Endothelial cell of umbilical vein (primary cell): ENCODE data around the gene TRAK1. TPM values are rescaled to one million over a fixed set of nuclear protein-coding genes. Genes with fewer than 3 reads are reported as not detected.

Source experiments
- BruUV-seq: library from RNA; stranded (reverse); fragments of 400-500 nt; replicated peaks from 2 replicates; lab custom pipeline; 2021; lab: Mats Ljungman, UMichigan
- CTCF ChIA-PET: fragments of 300-600, 350-600 bp; sonication (Branson Sonifier 250); formaldehyde crosslinking; loops from one replicate; lab custom pipeline; 2021; ENCODE audit warnings: antibody characterized with exemption, inconsistent platforms; lab: Charles Lee
- POLR2A ChIA-PET: fragments of 300-600, 350-600 bp; sonication (Branson Sonifier 250); formaldehyde crosslinking; loops from one replicate; lab custom pipeline; 2021; ENCODE audit warnings: antibody characterized with exemption, inconsistent platforms; lab: Charles Lee
- DNase-seq: peaks from one replicate; pipeline ENCODE4 v3.0.0-alpha.2; 2011; ENCODE audit warnings: low read depth, low spot score
- FAIRE-seq: peaks from 2 replicates; lab custom pipeline; 2011; peaks lifted over from hg19 to GRCh38; lab: Jason Lieb, UNC
- H2AFZ ChIP-seq: 2 replicates; pipeline ENCODE4 v1.6.0; 2012; ENCODE audit warnings: low read depth, low read length, control low read depth, inconsistent platforms
- H3K27ac ChIP-seq: 2 replicates; pipeline ENCODE4 v1.5.1; 2011; ENCODE audit warnings: low read depth, mild to moderate bottlenecking, control low read depth, low read length, moderate library complexity; ENCODE audit not compliant: insufficient read depth
- H3K27me3 ChIP-seq, 2 experiments: 2 replicates each; pipeline versions ENCODE4 v1.6.0 to v1.6.1; 2011; ENCODE audit warnings: low read length in 2 of 2, mixed read lengths in 1 of 2; ENCODE audit not compliant: control insufficient read depth in 2 of 2, insufficient read depth in 2 of 2
- H3K36me3 ChIP-seq, 2 experiments: 2 replicates in 1 of 2; 3 replicates in 1 of 2; pipeline ENCODE4 v1.5.1; 2011; ENCODE audit warnings: low read length in 2 of 2, mild to moderate bottlenecking in 1 of 2, moderate library complexity in 1 of 2; ENCODE audit not compliant: control insufficient read depth in 2 of 2, insufficient read depth in 2 of 2; ENCODE audit errors: extremely low read depth in 1 of 2
- H3K4me1 ChIP-seq: 3 replicates; pipeline ENCODE4 v1.5.1; 2011; ENCODE audit warnings: mild to moderate bottlenecking, low read length; ENCODE audit not compliant: control insufficient read depth, insufficient read depth; ENCODE audit errors: extremely low read depth
- H3K4me2 ChIP-seq: 2 replicates; pipeline ENCODE4 v1.6.1; 2011; ENCODE audit warnings: low read length, control low read depth, mixed read lengths; ENCODE audit not compliant: insufficient read depth
- H3K4me3 ChIP-seq, 3 experiments: fragments of 200-600 bp in 1 of 3; sonication (generic), shearing (Covaris generic) in 1 of 3; replicated peaks in 1 of 3; 2 replicates each; pipeline ENCODE4 v1.5.1; 2011 to 2016; ENCODE audit warnings: control low read depth in 3 of 3, low read length in 3 of 3, mild to moderate bottlenecking in 2 of 3, inconsistent platforms in 1 of 3, low read depth in 1 of 3, moderate library complexity in 1 of 3; ENCODE audit not compliant: insufficient read depth in 1 of 3
- H3K79me2 ChIP-seq: 2 replicates; pipeline ENCODE4 v1.6.0; 2012; ENCODE audit warnings: low read length, inconsistent platforms; ENCODE audit not compliant: control insufficient read depth, insufficient read depth
- H3K9ac ChIP-seq: replicated peaks from 2 replicates; pipeline ENCODE3; 2011; ENCODE audit warnings: low read length, control low read depth; ENCODE audit not compliant: insufficient read depth; ENCODE audit errors: extremely low read depth
- H3K9me1 ChIP-seq: replicated peaks from 3 replicates; pipeline ENCODE4 v1.6.0; 2011; ENCODE audit warnings: mild to moderate bottlenecking, low read length; ENCODE audit not compliant: control insufficient read depth, insufficient read depth; ENCODE audit errors: extremely low read depth
- H3K9me3 ChIP-seq: replicated peaks from 2 replicates; pipeline ENCODE4 v1.5.1; 2012; ENCODE audit warnings: low read length, inconsistent platforms; ENCODE audit not compliant: control insufficient read depth, insufficient read depth
- H4K20me1 ChIP-seq: replicated peaks from 2 replicates; pipeline ENCODE3; 2011; ENCODE audit warnings: mild to moderate bottlenecking, low read length; ENCODE audit not compliant: control insufficient read depth, insufficient read depth; ENCODE audit errors: extremely low read depth
- CTCF ChIP-seq, 2 donors: IDR thresholded peaks; 1 replicate in 1 of 2; 2 replicates in 1 of 2; pipeline ENCODE4 v1.5.1; 2011; ENCODE audit warnings: low read length in 2 of 2, mild to moderate bottlenecking in 2 of 2, moderate library complexity in 2 of 2, control low read depth in 1 of 2, inconsistent platforms in 1 of 2, low read depth in 1 of 2; ENCODE audit not compliant: insufficient read depth in 1 of 2; ENCODE audit errors: extremely low read depth in 1 of 2
- EZH2 ChIP-seq: IDR thresholded peaks from 2 replicates; pipeline ENCODE4 v1.6.1; 2012; ENCODE audit warnings: borderline replicate concordance, low read depth, mild to moderate bottlenecking, moderate library complexity, low read length, inconsistent platforms; ENCODE audit not compliant: severe bottlenecking
- FOS ChIP-seq: IDR thresholded peaks from 2 replicates; pipeline ENCODE4 v1.6.1; 2011; ENCODE audit warnings: mild to moderate bottlenecking, low read length, moderate library complexity, borderline replicate concordance; ENCODE audit not compliant: insufficient read depth
- GATA2 ChIP-seq: IDR thresholded peaks from 2 replicates; pipeline ENCODE4 v1.7.0; 2011; ENCODE audit warnings: low read depth, mild to moderate bottlenecking, moderate library complexity, mixed read lengths, low read length; ENCODE audit not compliant: insufficient read length, insufficient read depth
- JUN ChIP-seq: IDR thresholded peaks from 2 replicates; pipeline ENCODE4 v1.6.1; 2011; ENCODE audit warnings: borderline replicate concordance, low read depth; ENCODE audit not compliant: insufficient read length, insufficient read depth
- MAX ChIP-seq: IDR thresholded peaks from 2 replicates; pipeline ENCODE4 v1.6.1; 2011; ENCODE audit not compliant: insufficient read depth, insufficient read length
- MYC ChIP-seq: IDR thresholded peaks from one replicate; pipeline ENCODE4 v1.6.1; 2011; ENCODE audit warnings: mild to moderate bottlenecking, low read depth, low read length
- POLR2A ChIP-seq: IDR thresholded peaks from 2 replicates; pipeline ENCODE4 v1.6.1; 2012; ENCODE audit warnings: low read depth, mild to moderate bottlenecking, control low read depth, low read length
- POLR2AphosphoS5 ChIP-seq: IDR thresholded peaks from 2 replicates; pipeline ENCODE4 v1.6.1; 2012; ENCODE audit warnings: low read depth, mild to moderate bottlenecking, control low read depth, low read length, moderate library complexity; ENCODE audit not compliant: insufficient read depth
- dilution Hi-C: fragments of 300-500 bp; cut with MboI; formaldehyde crosslinking; loops from one replicate; pipeline ENCODE4 v1.15.0; 2019; ENCODE audit warnings: low sequenced_read_pairs; ENCODE audit not compliant: extremely low pct_ligation_motif_present
- intact Hi-C: fragments of 100-400 bp; cut with micrococcal nuclease; formaldehyde crosslinking; loops from one replicate; pipeline ENCODE4 v1.10.0; 2022
- polyA plus RNA-seq, 4 experiments: library from polyadenylated mRNA; depleted of rRNA in 3 of 4; stranded (reverse) in 3 of 4; unstranded in 1 of 4; fragments of >200 nt; gene quantifications; 2 replicates each; pipeline versions ENCODE4 v1.2.1 to v1.2.3, GENCODE V29; 2011 to 2012; ENCODE audit warnings: missing spikeins in 1 of 4
- total RNA-seq: library from RNA; stranded (reverse); gene quantifications from 2 replicates; pipeline ENCODE4 v1.2.3, GENCODE V29; 2021

The TRAK1 gene
- total and polyA plus RNA-seq, 2 donors (not counting 3 experiments of a cell fraction or from before 2014, with no cell fraction given): 38.5 to 59.6 TPM

- Histone ChIP-seq H3K27me3 (no peaks in the 10 kb centered on the region), H3K9ac (no peak overlapping the region), H3K9me3 (no peaks in the 10 kb centered on the region), H3K36me3 (no peaks in the 10 kb centered on the region), H3K9me1 (no peaks in the 10 kb centered on the region), H2AFZ (no peak overlapping the region), H3K79me2 (peaks cover 15% of the 10 kb centered on the region), H3K4me1 (peaks cover 39% of the 10 kb centered on the region), H3K4me3 (no peak overlapping the region), H3K4me2 (no peak overlapping the region), H4K20me1 (no peaks in the 10 kb centered on the region), H3K27ac (no peak overlapping the region)
- ChIA-PET POLR2A (interaction anchor here (0.6 kb wide), 1 partner anchor 140 kb away, joined by 3 read pairs; the partner anchor contains the start of gene ULK4), CTCF (interaction anchor here (1.0 to 5.8 kb wide), 8 partner anchors 10 to 204 kb away, joined by 3 to 105 read pairs (median 12); partner anchors contain the start of gene TRAK1)
- TSS peak; percentile 74 for BruUV-seq
- DNase-seq (no peak), FAIRE-seq (peak; percentile 72)
- TF ChIP-seq CTCF (IDR thresholded peaks at IDR 0.05; ENCODE audit: extremely low read depth in 1 of 2, insufficient read depth in 1 of 2, low read depth in 1 of 2, low read length in 2 of 2): no peak
- no peak for TF ChIP-seq EZH2
- intact Hi-C loops (loop anchor here (10.0 kb wide), 1 partner anchor 1127 kb away; no protein-coding TSS in a partner anchor), dilution Hi-C loops (no loop called here)
These were observed 10.3 kb downstream of the TRAK1 start for GRCh38 chr3:42101481-42101880.

- intact Hi-C loops (loop anchor here (10.0 kb wide), 1 partner anchor 1128 kb away; no protein-coding TSS in a partner anchor), dilution Hi-C loops (no loop called here)
- Histone ChIP-seq H3K9ac (no peak overlapping the region), H3K36me3 (no peaks in the 10 kb centered on the region), H2AFZ (no peak overlapping the region), H3K4me3 (no peak overlapping the region), H3K9me1 (no peaks in the 10 kb centered on the region), H4K20me1 (no peaks in the 10 kb centered on the region), H3K27ac (no peak overlapping the region), H3K27me3 (no peaks in the 10 kb centered on the region), H3K4me2 (no peak overlapping the region), H3K79me2 (peaks cover 15% of the 10 kb centered on the region), H3K4me1 (peaks cover 40% of the 10 kb centered on the region), H3K9me3 (no peaks in the 10 kb centered on the region)
- BruUV-seq: no TSS peak
- ChIA-PET CTCF (interaction anchor here (1.0 to 2.0 kb wide), 5 partner anchors 15 to 341 kb away, joined by 3 to 7 read pairs (median 3); no protein-coding TSS in a partner anchor), POLR2A (no interaction called here)
- no peak for FAIRE-seq
- TF ChIP-seq POLR2AphosphoS5 (no peak), POLR2A (no peak), EZH2 (no peak), GATA2 (no peak), FOS (no peak), MYC (no peak), MAX (no peak), JUN (no peak), CTCF (IDR thresholded peaks at IDR 0.05; ENCODE audit: extremely low read depth in 1 of 2, insufficient read depth in 1 of 2, low read depth in 1 of 2, low read length in 2 of 2) (no peak)
- peak; percentile 21 for DNase-seq
These were observed 11.4 kb downstream of the TRAK1 start for GRCh38 chr3:42102571-42102970.
